HEK293 (cell line): ENCODE results near the gene ZDHHC13.
"Not testable (repeated sequence)": the region's sequence is repeated elsewhere in the genome, so short reads cannot be mapped to it uniquely, and the experiment has no call there.

Experiments used
- SETDB1 ChIP-seq: IDR thresholded peaks from one replicate; pipeline ENCODE4 v1.6.1; 2017; ENCODE audit warnings: mild to moderate bottlenecking, low read length, moderate library complexity, mixed read lengths; ENCODE audit not compliant: insufficient read length
- TSHZ1 ChIP-seq: fragments of 450-650 bp; formaldehyde crosslinking; IDR thresholded peaks from 2 replicates; pipeline ENCODE4 v1.5.1; 2016; ENCODE audit warnings: missing biosample characterization, missing genetic modification characterization, borderline replicate concordance
- ZNF140 ChIP-seq: fragments of 450-650 bp; formaldehyde crosslinking; IDR thresholded peaks from 2 replicates; pipeline ENCODE4 v1.5.1; 2016; ENCODE audit warnings: missing biosample characterization, missing genetic modification characterization
- ZNF146 ChIP-seq: fragments of 450-650 bp; formaldehyde crosslinking; IDR thresholded peaks from 2 replicates; pipeline ENCODE4 v1.5.1; 2016; ENCODE audit warnings: missing biosample characterization, missing genetic modification characterization
- ZNF423 ChIP-seq: fragments of 450-650 bp; formaldehyde crosslinking; IDR thresholded peaks from 2 replicates; pipeline ENCODE4 v1.5.1; 2016; ENCODE audit warnings: missing biosample characterization, missing genetic modification characterization
- ZNF510 ChIP-seq: fragments of 450-650 bp; formaldehyde crosslinking; IDR thresholded peaks from 2 replicates; pipeline ENCODE4 v1.5.1; 2018; ENCODE audit warnings: mild to moderate bottlenecking, missing genetic modification characterization, missing biosample characterization; ENCODE audit not compliant: insufficient replicate concordance
- ZNF600 ChIP-seq: fragments of 450-650 bp; formaldehyde crosslinking; IDR thresholded peaks from 2 replicates; pipeline ENCODE4 v1.5.1; 2016; ENCODE audit warnings: missing biosample characterization, missing genetic modification characterization
- ZNF610 ChIP-seq: fragments of 450-650 bp; formaldehyde crosslinking; IDR thresholded peaks from 2 replicates; pipeline ENCODE4 v1.5.1; 2016; ENCODE audit warnings: missing biosample characterization, missing genetic modification characterization, borderline replicate concordance
- ZNF624 ChIP-seq: fragments of 450-650 bp; formaldehyde crosslinking; IDR thresholded peaks from 2 replicates; pipeline ENCODE4 v1.5.1; 2017; ENCODE audit warnings: missing biosample characterization, missing genetic modification characterization
- ZNF707 ChIP-seq: fragments of 450-650 bp; formaldehyde crosslinking; IDR thresholded peaks from 2 replicates; pipeline ENCODE4 v1.5.1; 2016; ENCODE audit warnings: missing biosample characterization, missing genetic modification characterization
- TF ChIP-seq, protein P1 (sequence below): fragments of 450-650 bp; formaldehyde crosslinking; IDR thresholded peaks from 2 replicates; pipeline ENCODE4 v1.5.1; 2016; ENCODE audit warnings: missing biosample characterization, missing genetic modification characterization
- TF ChIP-seq, protein P2 (sequence below): fragments of 450-650 bp; formaldehyde crosslinking; IDR thresholded peaks from 2 replicates; pipeline ENCODE4 v1.5.1; 2016; ENCODE audit warnings: missing biosample characterization, missing genetic modification characterization
- TF ChIP-seq, protein P3 (sequence below): fragments of 450-650 bp; formaldehyde crosslinking; IDR thresholded peaks from 2 replicates; pipeline ENCODE4 v1.5.1; 2016; ENCODE audit warnings: missing biosample characterization, missing genetic modification characterization

DNA sequence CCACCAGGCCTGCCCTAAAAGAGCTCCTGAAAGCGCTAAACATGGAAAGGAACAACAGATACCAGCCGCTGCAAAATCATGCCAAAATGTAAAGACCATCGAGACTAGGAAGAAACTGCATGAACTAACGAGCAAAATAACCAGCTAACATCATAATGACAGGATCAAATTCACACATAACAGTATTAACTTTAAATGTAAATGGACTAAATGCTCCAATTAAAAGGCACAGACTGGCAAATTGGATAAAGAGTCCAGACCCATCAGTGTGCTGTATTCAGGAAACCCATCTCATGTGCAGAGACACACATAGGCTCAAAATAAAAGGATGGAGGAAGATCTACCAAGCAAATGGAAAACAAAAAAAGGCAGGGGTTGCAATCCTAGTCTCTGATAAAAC lies 19.9 kb downstream of the ZDHHC13 start:
- not testable (repeated sequence) for TF ChIP-seq ZNF423; ZNF600 (tag by site-specific recombination); ZNF140 (tag by site-specific recombination); ZNF707 (tag by site-specific recombination); ZNF624 (tag by site-specific recombination); SETDB1; ZNF510; ZNF610 (tag by site-specific recombination); ZNF146 (tag by site-specific recombination); TSHZ1
- TF ChIP-seq, protein P1, sequence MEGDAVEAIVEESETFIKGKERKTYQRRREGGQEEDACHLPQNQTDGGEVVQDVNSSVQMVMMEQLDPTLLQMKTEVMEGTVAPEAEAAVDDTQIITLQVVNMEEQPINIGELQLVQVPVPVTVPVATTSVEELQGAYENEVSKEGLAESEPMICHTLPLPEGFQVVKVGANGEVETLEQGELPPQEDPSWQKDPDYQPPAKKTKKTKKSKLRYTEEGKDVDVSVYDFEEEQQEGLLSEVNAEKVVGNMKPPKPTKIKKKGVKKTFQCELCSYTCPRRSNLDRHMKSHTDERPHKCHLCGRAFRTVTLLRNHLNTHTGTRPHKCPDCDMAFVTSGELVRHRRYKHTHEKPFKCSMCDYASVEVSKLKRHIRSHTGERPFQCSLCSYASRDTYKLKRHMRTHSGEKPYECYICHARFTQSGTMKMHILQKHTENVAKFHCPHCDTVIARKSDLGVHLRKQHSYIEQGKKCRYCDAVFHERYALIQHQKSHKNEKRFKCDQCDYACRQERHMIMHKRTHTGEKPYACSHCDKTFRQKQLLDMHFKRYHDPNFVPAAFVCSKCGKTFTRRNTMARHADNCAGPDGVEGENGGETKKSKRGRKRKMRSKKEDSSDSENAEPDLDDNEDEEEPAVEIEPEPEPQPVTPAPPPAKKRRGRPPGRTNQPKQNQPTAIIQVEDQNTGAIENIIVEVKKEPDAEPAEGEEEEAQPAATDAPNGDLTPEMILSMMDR, result not testable (repeated sequence)
- TF ChIP-seq, protein P2, sequence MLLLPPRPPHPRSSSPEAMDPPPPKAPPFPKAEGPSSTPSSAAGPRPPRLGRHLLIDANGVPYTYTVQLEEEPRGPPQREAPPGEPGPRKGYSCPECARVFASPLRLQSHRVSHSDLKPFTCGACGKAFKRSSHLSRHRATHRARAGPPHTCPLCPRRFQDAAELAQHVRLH (tag by site-specific recombination), result not testable (repeated sequence)
- TF ChIP-seq, protein P3, sequence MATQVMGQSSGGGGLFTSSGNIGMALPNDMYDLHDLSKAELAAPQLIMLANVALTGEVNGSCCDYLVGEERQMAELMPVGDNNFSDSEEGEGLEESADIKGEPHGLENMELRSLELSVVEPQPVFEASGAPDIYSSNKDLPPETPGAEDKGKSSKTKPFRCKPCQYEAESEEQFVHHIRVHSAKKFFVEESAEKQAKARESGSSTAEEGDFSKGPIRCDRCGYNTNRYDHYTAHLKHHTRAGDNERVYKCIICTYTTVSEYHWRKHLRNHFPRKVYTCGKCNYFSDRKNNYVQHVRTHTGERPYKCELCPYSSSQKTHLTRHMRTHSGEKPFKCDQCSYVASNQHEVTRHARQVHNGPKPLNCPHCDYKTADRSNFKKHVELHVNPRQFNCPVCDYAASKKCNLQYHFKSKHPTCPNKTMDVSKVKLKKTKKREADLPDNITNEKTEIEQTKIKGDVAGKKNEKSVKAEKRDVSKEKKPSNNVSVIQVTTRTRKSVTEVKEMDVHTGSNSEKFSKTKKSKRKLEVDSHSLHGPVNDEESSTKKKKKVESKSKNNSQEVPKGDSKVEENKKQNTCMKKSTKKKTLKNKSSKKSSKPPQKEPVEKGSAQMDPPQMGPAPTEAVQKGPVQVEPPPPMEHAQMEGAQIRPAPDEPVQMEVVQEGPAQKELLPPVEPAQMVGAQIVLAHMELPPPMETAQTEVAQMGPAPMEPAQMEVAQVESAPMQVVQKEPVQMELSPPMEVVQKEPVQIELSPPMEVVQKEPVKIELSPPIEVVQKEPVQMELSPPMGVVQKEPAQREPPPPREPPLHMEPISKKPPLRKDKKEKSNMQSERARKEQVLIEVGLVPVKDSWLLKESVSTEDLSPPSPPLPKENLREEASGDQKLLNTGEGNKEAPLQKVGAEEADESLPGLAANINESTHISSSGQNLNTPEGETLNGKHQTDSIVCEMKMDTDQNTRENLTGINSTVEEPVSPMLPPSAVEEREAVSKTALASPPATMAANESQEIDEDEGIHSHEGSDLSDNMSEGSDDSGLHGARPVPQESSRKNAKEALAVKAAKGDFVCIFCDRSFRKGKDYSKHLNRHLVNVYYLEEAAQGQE (tag by site-specific recombination), result not testable (repeated sequence)
